GM12878 (cell line): ENCODE data around the gene ZNF212. TPM values are rescaled to one million over a fixed set of nuclear protein-coding genes. Genes with fewer than 3 reads are reported as not detected.

ENCODE experiments used
- ATAC-seq: fragments of 200-7000 bp; cut with Tn5 transposase; 3 replicates; pipeline ENCODE4 v1.9.1; 2020; ENCODE audit warnings: mild to moderate bottlenecking, moderate library complexity
- BruUV-seq: library from RNA; stranded (reverse); fragments of 400-500 nt; replicated peaks from 2 replicates; lab custom pipeline; 2021; lab: Mats Ljungman, UMichigan
- CTCF ChIA-PET: fragments of 300-600 bp; sonication (Branson Sonifier 250); formaldehyde crosslinking; extraction: SDS; loops from one replicate; lab custom pipeline; 2021; ENCODE audit warnings: inconsistent platforms; lab: Yijun Ruan, JAX
- POLR2A ChIA-PET: fragments of 350-600 bp; formaldehyde crosslinking; extraction: SDS; loops from one replicate; lab custom pipeline; 2021; ENCODE audit warnings: inconsistent platforms; lab: Charles Lee
- RAD21 ChIA-PET: fragments of 300-600 bp; sonication (Branson Sonifier 250); formaldehyde crosslinking; loops from one replicate; lab custom pipeline; 2023; ENCODE audit warnings: antibody characterized with exemption; ENCODE audit not compliant: unreplicated experiment; lab: Charles Lee
- SMC1A ChIA-PET: fragments of 300-600 bp; sonication (Branson Sonifier 250); formaldehyde crosslinking; loops from one replicate; lab custom pipeline; 2023; ENCODE audit not compliant: unreplicated experiment, uncharacterized antibody; lab: Charles Lee
- DNase-seq: peaks from one replicate; pipeline ENCODE4 v3.0.0-alpha.2; 2011; ENCODE audit warnings: low read depth, low spot score
- FAIRE-seq: peaks from 3 replicates; lab custom pipeline; 2011; peaks lifted over from hg19 to GRCh38; lab: Jason Lieb, UNC
- H2AFZ ChIP-seq: 2 replicates; pipeline ENCODE4 v1.6.0; 2011; ENCODE audit warnings: low read depth, low read length, control low read depth; ENCODE audit not compliant: control insufficient read depth
- H3K27ac ChIP-seq: 2 replicates; pipeline ENCODE4 v1.5.1; 2011; ENCODE audit warnings: control low read depth; ENCODE audit not compliant: control insufficient read depth, insufficient read depth
- H3K27me3 ChIP-seq, 2 experiments: replicated peaks in 1 of 2; 2 replicates each; pipeline versions ENCODE4 v1.6.0 to v1.6.1; 2011; ENCODE audit warnings: low read length in 1 of 2; ENCODE audit not compliant: control insufficient read depth in 2 of 2, insufficient read depth in 2 of 2
- H3K36me3 ChIP-seq, 2 experiments: 2 replicates each; pipeline ENCODE4 v1.5.1; 2011; ENCODE audit warnings: low read length in 1 of 2; ENCODE audit not compliant: control insufficient read depth in 2 of 2, insufficient read depth in 2 of 2
- H3K4me1 ChIP-seq: 2 replicates; pipeline ENCODE4 v1.6.1; 2011; ENCODE audit warnings: mild to moderate bottlenecking, low read length, moderate library complexity, mixed read lengths; ENCODE audit not compliant: control insufficient read depth, insufficient read depth
- H3K4me2 ChIP-seq: 2 replicates; pipeline ENCODE4 v1.6.0; 2011; ENCODE audit warnings: control low read depth; ENCODE audit not compliant: control insufficient read depth, insufficient read depth
- H3K4me3 ChIP-seq: fragments of 200-600 bp; sonication (generic); 2 replicates; pipeline ENCODE4 v1.5.1; 2016
- H3K79me2 ChIP-seq: 2 replicates; pipeline ENCODE4 v1.6.0; 2011; ENCODE audit warnings: low read length; ENCODE audit not compliant: control insufficient read depth, insufficient read depth
- H3K9ac ChIP-seq: 2 replicates; pipeline ENCODE4 v1.8.0; 2011; ENCODE audit warnings: low read length, control low read depth, mixed read lengths; ENCODE audit not compliant: control insufficient read depth, insufficient read depth
- H3K9me3 ChIP-seq: replicated peaks from 3 replicates; pipeline ENCODE4 v1.5.1; 2011; ENCODE audit warnings: mild to moderate bottlenecking, low read length; ENCODE audit not compliant: control insufficient read depth, insufficient read depth
- H4K20me1 ChIP-seq: 2 replicates; pipeline ENCODE4 v1.6.0; 2011; ENCODE audit not compliant: control insufficient read depth, insufficient read depth
- ATF3 ChIP-seq: IDR thresholded peaks from 2 replicates; pipeline ENCODE4 v1.6.1; 2011; ENCODE audit warnings: low read depth, mild to moderate bottlenecking, low read length, moderate library complexity, borderline replicate concordance; ENCODE audit errors: extremely low read depth
- BACH1 ChIP-seq: fragments of 450-650 bp; IDR thresholded peaks from 2 replicates; pipeline ENCODE4 v1.6.1; 2017; ENCODE audit warnings: mild to moderate bottlenecking, borderline replicate concordance
- E2F8 ChIP-seq: fragments of 450-650 bp; IDR thresholded peaks from 2 replicates; pipeline ENCODE4 v1.6.1; 2018; ENCODE audit warnings: mild to moderate bottlenecking, low read depth, moderate library complexity; ENCODE audit not compliant: partially characterized antibody
- EGR1 ChIP-seq, 2 experiments: IDR thresholded peaks; 1 replicate in 1 of 2; 2 replicates in 1 of 2; pipeline ENCODE4 v1.6.1; 2011 to 2012; ENCODE audit warnings: low read depth in 2 of 2, low read length in 2 of 2, borderline replicate concordance in 1 of 2, mild to moderate bottlenecking in 1 of 2, moderate library complexity in 1 of 2
- MLLT1 ChIP-seq: fragments of 450-650 bp; IDR thresholded peaks from 2 replicates; pipeline ENCODE4 v1.6.1; 2016; ENCODE audit warnings: mild to moderate bottlenecking
- RELB ChIP-seq: fragments of 450-650 bp; IDR thresholded peaks from 2 replicates; pipeline ENCODE4 v1.6.1; 2017; ENCODE audit warnings: low read depth, mild to moderate bottlenecking, moderate library complexity
- SIN3A ChIP-seq: IDR thresholded peaks from 2 replicates; pipeline ENCODE4 v1.6.1; 2012; ENCODE audit warnings: low read depth, low read length, improper control_type of control experiment
- WGBS: methylation state at CpG from one replicate; pipeline ENCODE4 v1.1.6; 2016; ENCODE audit warnings: low lambda C conversion rate; ENCODE audit not compliant: insufficient replicate concordance, insufficient coverage; ENCODE audit errors: missing lambda C conversion rate; 5-methylcytosine and 5-hydroxymethylcytosine counted together
- in situ Hi-C: fragments of 300-500 bp; cut with MboI; formaldehyde crosslinking; loops from 9 replicates; pipeline ENCODE4 v1.14.3; 2018; ENCODE audit warnings: mixed read lengths
- intact Hi-C: fragments of 100-400 bp; cut with micrococcal nuclease; formaldehyde crosslinking; loops from one replicate; pipeline ENCODE4 v1.14.2; 2022; ENCODE audit not compliant: unreplicated experiment
- polyA plus RNA-seq, 11 experiments: library from polyadenylated mRNA; depleted of rRNA in 4 of 11; unstranded in 6 of 11; stranded (reverse) in 5 of 11; fragments of >200 nt; fragmentation: Nextera tagmentation in 4 of 11; fragmentation: Illumina TruSeq in 1 of 11; extraction: Ambion mirVana in 4 of 11; extraction: Trizol in 1 of 11; gene quantifications; 1 replicate in 1 of 11; 2 replicates in 10 of 11; pipeline versions ENCODE4 v1.2.1 to v1.2.3, GENCODE V29; 2011 to 2016; ENCODE audit warnings: inconsistent platforms in 2 of 11, missing spikeins in 2 of 11, low read depth in 1 of 11
- total RNA-seq, 4 experiments: library from RNA; depleted of rRNA in 3 of 4; stranded (reverse); fragments of >200 nt in 3 of 4; fragmentation: Illumina TruSeq in 1 of 4; extraction: Trizol in 1 of 4; gene quantifications; 2 replicates each; pipeline versions ENCODE4 v1.2.1 to v1.2.3, GENCODE V29; 2013 to 2021

ZNF212 gene
- total and polyA plus RNA-seq, 10 of the 15 experiments (the other 5 are each of a cell fraction or from before 2014, with no cell fraction given): 1.2 to 11.6 (median 5.4) TPM

GRCh38 chr7:149261316-149261828, 21.9 kb downstream of the ZNF212 start:
- no peaks in the 10 kb centered on the region for H3K27me3 ChIP-seq
- H3K27ac ChIP-seq: no peak overlapping the region
- ChIA-PET RAD21 (interaction anchor here (0.6 to 1.3 kb wide), 10 partner anchors 12 to 365 kb away, joined by 3 to 12 read pairs (median 4); partner anchors contain the start of genes ZNF282, ZNF398 and ZNF777), SMC1A (interaction anchor here (0.6 to 2.0 kb wide), 6 partner anchors 8 to 401 kb away, joined by 3 to 6 read pairs (median 4); no protein-coding TSS in a partner anchor), CTCF (interaction anchor here (0.5 to 3.3 kb wide), 22 partner anchors 9 to 365 kb away, joined by 3 to 23 read pairs (median 5); partner anchors contain the start of gene ZNF212), POLR2A (interaction anchor here (0.6 to 1.8 kb wide), 5 partner anchors 9 to 274 kb away, joined by 3 to 10 read pairs (median 4); partner anchors contain the start of gene ZNF398)
- peak overlapping the region; percentile 83; the same call in 1 of the 2 replicates for H3K4me3 ChIP-seq
- TSS peak; percentile 91 for BruUV-seq
- TF ChIP-seq SIN3A (no peak), RELB (0 out of 2 replicates have a peak, but pooled peaks have one; percentile 22), EGR1 (IDR thresholded peaks at IDR 0.05; ENCODE audit: borderline replicate concordance in 1 of 2, low read depth in 2 of 2, low read length in 2 of 2) (peak in 1 of 2 experiments; percentile 63; a peak in 2 of 3 replicates), ATF3 (no peak), MLLT1 (0 out of 2 replicates have a peak, but pooled peaks have one; percentile 33), BACH1 (no peak), E2F8 (no peak)
- intact Hi-C loops (no loop called here), in situ Hi-C loops (no loop called here)
- 10% methylated on average over 16 of the region's 16 CpGs for WGBS
- H3K9ac ChIP-seq: peak overlapping the region; percentile 81
- peaks cover 6% of the 10 kb centered on the region for H3K4me1 ChIP-seq
- peaks cover 2% of the 10 kb centered on the region; the same call in 1 of the 2 replicates for H3K79me2 ChIP-seq
- no peak for FAIRE-seq
- peaks cover 0 to 3% of the 10 kb centered on the region in 2 experiments; a peak in 2 of 4 replicates for H3K36me3 ChIP-seq
- peak; percentile 7 for ATAC-seq
- peak overlapping the region; percentile 97 for H3K4me2 ChIP-seq
- H4K20me1 ChIP-seq: no peaks in the 10 kb centered on the region
- peak overlapping the region; percentile 92 for H2AFZ ChIP-seq
- H3K9me3 ChIP-seq: no peaks in the 10 kb centered on the region
- no peak for DNase-seq
